ENCODE data around the gene GPR68.

The GPR68 gene, protein sequence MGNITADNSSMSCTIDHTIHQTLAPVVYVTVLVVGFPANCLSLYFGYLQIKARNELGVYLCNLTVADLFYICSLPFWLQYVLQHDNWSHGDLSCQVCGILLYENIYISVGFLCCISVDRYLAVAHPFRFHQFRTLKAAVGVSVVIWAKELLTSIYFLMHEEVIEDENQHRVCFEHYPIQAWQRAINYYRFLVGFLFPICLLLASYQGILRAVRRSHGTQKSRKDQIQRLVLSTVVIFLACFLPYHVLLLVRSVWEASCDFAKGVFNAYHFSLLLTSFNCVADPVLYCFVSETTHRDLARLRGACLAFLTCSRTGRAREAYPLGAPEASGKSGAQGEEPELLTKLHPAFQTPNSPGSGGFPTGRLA

DNA sequence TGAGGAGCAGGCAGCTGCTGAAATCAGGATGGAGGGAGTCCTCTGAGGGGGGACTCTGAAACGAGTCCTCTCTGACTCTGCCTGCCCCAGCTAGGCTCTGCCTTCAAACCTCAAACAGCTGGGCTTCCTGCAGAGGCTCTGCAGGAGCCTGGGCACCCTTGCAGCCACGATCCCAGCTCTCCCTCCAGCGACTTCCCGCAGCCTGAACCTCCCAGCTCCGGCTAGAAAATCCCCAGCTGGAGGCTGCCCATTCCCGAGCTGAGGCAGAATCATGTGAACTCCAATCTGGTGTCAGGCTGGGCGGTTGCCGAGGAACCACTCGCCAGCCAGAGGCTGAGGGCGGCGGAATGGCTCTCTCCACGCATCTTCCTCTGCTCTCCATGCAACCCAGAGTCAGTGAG lies at the start of gene GPR68:
Gene GPR68 (minus strand): TSS at position 204 of the 401 bp plus-strand sequence. CDS start 9,654 bp downstream, outside the sequence.
- no peak for FAIRE-seq

DNA sequence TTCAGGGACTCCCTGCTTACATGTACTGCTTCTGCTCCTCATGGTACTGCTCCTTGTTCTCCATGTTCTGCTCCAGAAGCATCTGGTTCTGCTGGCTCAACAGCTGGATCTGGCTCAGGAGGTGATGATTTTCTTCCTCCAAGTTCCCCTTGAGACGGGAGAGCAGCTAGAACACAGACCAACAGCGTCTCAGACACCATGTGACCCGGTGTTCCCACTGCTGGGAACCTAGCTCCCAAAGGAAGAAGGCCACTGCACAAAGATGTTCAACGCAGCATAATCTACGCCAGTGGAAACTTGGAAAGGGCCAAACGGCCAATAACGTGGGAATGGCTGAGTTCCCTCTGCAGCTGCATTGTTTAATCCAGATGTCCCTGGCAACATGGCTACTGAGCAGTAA lies 49.6 kb upstream of the GPR68 start:
- no peak for FAIRE-seq

DNA sequence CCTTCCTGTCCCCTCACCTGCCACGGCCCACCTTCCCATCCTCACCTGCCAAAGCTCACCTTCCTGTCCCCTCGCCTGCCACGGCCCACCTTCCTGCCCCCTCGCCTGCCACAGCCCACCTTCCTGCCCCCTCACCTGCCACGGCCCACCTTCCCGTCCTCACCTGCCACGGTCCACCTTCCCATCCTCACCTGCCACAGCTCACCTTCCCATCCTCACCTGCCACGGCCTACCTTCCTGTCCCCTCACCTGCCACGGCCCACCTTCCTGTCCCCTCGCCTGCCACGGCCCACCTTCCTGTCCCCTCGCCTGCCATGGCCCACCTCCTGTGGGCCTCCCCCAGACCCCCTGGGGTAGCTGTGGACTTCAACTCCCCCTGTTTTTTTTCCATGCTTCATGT lies 48.8 kb upstream of the GPR68 start:
- no peak for FAIRE-seq

DNA sequence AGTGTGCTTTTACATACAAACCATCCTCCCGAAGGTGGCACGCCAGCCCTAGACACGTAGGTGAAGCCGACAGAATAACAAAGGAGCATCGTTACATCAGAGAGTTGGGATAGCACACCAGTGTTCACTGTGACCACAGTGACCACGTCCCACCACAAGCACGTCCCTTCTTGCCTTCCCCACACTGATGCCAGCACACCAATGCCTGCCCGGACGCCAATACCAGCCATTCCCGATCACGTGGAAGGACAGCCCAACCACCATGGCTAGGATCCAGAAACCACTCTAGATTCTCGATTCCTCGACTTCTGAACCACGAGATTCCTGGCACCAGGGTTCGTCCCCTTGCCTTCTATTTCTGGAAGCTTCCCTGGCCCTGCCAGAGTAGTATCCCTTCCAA lies 48.0 kb upstream of the GPR68 start:
- no peak for FAIRE-seq

DNA sequence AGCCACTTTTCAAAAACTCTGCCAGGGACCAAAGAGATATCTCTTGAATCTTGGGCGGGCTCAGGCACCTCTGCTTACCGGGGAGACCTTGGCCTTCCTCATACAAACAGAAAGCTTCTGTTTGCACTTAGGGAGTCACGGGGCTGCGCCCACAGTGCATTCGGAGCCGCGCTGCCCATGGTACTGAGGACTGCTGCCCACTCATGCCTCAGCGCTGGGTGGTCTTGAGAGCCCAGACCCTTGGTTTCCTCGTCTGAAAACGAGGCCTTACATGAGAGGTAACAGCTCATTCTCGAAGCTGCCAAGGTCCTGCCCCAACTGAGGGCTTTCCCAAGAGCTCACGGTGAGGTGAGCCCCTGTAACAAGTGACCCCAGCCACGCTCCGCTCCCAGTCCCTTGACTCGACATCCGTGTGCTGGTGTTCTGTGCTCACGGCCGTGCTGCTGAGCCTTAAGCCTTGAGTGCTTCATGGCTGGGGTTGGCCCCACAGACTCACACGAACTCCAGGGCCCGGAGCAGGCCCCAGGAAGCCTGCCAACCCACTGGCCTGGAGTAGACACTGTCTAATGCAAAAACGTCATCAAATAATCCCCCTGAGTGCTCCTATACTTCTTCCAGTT lies 47.4 kb upstream of the GPR68 start:
- FAIRE-seq: no peak

DNA sequence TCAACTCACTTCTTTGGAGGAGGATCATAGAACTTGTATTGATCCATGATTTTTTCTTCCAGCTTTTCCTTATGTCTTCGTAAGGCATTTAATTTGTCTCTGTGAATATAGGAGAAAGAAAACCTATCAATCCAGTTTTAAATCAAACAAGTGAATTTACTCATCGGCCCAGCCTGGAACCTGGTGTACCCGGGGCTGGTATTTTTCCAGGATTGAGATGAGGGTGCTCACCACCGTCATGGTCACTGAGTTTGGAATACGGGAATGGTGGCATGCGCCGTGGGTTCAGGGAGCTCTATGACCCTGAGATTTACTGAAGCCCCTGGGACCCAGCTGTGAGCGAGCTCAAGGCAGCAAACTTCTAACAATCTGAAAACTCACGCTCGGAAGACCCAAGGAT lies 46.5 kb upstream of the GPR68 start:
- no peak for FAIRE-seq

DNA sequence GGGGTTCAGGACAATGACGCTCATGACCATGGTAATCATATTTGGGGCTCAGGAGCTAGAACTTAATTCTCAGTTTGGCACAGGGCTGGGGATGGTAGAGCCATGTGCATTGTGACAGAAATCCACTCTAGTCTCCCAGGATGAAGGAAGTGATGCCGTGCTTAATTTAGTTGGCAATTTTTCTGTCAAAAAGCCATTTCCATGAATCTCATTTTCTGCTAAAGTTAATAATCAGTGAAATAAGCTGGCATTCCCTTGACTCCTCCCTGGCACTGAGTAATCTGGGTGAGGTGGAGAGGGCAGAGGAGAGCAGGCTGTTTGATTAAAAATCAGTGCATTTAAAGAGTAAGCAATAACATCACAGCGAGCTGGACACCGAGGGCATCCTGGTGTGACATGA lies 45.0 kb upstream of the GPR68 start:
- FAIRE-seq: no peak

DNA sequence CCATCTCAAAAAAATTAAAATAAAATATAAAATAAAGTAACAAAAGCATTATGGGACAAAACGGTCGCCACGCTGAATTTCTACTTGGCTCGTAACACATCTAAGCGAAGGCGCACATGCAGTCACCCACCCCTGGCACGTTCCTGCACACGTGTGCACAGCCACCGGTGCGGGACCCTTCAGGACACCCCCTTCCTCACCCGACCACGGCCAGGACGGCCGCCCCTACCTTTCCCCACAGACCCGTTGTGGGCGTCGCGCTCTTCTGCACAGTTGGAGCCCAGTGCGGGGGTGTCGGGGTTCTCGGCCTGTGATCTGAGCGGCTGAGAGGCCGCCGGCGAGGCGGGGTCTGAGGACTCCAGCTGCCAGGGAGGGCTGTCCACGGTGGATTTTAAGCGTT lies 44.4 kb upstream of the GPR68 start:
- no peak for FAIRE-seq

DNA sequence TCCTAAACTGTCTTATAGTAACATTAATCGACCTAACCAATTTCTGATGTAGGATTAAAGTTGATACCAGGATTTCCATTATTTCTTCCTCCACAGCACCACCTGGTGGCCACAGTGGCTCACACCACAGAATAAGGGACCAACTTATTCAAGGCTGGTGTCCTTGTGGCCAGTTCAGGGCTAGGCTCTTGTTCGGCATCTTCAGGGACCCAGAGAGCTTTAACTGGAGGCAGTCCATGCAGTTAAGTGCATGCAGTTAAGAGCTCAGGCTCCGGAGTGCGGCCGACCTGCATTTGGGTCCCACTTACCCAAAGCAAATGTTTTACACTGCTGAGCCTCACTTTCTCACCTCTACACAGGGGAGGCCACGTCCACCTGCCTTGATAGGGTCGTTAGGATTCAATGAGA lies 42.0 kb upstream of the GPR68 start:
- FAIRE-seq: peak; percentile 83

DNA sequence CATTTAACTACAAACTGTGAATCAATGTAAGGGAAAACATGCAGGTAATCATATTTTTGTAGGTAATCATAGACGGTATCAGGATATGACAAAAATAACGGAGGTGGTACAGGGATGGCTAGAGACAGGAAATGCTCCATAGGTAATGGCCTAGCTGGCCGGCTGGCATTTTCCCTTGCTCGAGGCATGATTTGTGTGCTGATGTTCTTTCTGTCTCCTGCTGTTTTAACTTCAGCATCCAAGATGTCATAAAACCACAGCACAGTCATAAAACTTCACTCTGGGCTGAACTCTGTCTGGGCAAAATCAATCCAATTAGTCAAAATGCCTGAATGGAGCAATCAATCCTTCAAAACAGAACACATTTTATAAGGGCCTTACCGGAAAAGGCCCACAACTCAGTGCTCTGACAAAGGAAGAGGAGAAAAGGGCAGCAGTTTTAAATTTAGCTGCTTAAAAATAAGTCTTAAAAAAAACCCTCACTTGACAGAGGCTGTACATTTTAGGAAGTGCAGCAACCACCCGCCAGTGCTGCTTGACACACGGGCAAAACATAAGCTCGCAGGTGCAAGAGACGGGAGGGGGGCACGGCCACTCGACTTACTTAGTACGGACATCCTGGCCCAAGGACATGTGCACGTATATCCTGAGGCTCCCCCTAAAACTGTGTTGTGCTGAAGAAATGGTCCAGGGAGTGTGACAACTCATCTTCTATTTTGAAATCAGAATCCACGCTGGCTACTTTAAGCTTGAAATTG lies 40.5 kb upstream of the GPR68 start:
- no peak for FAIRE-seq

DNA sequence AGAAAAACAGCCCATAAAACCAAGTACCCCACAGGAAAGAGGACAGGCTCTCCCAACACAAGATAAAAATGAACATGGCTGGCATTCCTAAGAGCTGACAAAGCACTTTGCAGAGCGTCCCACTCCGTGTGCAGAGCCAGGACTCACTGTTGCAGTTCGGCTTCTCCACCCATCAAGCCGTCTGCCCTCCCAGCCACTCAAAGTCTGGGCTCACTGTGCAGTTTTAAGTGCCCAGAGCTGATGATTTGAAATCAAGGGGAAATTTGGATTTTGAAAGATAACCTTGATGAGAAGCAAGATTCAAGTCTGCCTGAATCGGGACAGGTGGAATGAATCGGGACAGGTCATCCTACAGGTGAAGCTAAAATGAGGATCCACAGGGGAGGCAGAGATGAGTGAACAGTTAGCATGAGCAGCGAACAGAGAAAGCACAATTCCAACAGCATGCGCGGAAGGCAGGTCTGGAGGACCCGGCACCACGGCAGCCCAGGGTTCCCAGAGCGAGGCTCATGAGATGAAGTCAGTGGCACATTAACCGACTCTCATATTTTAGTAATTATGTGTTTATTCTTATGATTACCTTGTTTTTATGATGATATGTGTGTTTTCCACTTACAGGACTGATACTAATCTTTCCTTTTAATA lies 39.8 kb upstream of the GPR68 start:
- FAIRE-seq: no peak

DNA sequence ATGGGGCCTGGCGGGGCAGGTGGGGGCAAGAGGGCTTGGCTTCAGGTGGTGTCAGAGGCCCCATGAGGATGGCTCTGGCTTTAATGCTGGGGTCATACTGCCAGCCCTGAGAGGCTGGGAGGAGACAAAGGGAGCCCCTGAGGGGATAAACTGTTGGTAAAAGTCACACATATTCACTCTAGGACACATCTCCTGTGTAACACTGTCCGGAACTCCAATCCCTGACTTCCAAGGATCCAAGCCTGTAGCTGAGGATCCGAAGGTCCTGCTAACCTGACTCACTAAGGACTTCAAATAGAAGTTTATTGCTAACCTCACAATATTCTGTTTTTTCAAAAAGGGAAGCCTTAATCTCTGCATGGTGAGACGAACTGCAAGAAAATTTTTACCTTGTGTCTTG lies 39.2 kb upstream of the GPR68 start:
- no peak for FAIRE-seq

DNA sequence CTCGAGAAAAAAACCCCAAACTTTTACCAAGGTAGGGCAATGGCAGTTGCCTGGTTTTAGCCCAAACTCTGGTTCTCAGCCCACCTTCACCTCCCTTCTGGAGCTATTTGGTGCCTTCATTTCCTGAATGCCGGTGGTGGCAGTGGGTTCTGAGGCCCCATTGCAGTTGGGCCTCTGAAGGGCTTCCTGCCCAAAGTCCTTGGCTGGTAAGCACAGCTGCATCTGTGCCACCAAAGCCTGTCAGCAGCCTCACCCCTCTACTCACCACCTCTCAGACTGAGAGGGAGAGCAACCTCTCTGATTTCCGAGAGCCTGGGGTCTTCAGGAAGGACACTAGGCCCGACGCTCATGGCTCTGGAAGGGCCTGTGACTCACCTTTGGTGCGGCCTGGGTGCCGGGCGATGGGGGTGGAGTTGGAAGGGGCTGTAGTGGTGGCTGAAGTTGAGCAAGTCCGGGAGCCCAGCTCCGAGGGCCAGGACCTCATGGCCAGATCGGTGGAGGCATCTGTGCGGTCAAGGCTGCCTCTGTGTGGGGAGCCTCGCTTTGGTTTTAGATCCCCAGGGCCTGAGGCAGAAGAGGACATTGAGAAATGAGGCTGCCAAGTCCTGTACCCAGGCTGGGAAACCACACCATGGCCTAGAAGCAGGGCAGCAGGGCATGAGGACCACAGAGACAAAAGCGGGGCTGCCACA lies 38.6 kb upstream of the GPR68 start:
- no peak for FAIRE-seq

DNA sequence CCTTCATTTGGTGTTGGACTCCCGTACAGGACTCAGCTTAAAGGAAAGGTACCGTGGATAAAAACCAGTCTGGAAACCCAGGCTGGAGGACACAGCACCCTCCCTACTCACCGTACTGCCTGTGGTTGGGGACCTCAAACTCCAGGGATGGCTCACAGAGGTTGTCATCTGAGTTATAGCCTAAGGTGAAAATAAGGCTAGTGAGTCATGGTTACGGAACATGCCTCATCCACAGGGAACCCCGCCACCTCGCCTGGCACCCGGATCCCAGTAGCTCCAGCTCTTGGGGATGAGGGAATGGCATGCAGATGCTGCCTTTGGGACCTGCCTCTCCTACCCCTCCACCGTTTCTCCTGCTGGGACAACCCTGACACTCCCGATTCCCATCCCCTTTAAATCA lies 36.8 kb upstream of the GPR68 start:
- no peak for FAIRE-seq

DNA sequence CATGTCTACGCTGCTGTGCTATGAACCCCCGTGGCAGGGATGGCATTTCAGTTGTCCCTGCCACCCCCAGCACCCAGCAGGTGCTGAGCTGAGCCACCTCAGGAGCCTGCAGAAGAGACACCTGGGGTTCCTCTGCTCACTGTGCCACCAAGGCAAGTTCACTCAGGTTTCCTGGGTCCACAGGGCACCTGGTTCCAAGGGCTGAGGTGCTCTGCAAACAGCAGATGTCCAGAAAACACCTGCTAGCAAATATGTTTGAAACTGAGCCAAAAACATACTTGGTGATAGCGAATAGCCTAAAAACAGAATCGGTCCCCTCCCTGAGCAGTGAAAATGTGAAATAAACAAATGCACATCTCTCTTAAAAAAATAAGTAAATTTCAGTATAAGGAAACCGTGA lies 35.6 kb upstream of the GPR68 start:
- FAIRE-seq: no peak

DNA sequence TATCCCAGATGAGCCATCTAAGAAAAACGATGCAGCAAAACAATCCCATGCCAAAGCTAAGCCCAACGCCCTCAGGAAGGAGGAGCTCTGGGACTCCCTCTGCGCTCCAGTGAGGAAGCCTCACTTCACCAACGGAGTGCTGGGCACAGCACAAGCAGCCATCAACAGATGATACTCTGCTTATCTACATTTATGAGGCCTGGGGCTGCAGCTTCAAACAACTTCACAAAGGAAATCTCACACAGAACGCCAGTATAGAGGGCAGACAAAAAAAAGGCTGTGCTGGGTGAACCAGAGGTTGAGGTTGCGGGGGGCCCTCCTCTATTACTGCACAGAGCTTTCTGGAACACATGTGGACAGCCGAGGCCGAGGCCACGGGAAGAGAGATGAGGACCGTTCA lies 34.9 kb upstream of the GPR68 start:
- no peak for FAIRE-seq

DNA sequence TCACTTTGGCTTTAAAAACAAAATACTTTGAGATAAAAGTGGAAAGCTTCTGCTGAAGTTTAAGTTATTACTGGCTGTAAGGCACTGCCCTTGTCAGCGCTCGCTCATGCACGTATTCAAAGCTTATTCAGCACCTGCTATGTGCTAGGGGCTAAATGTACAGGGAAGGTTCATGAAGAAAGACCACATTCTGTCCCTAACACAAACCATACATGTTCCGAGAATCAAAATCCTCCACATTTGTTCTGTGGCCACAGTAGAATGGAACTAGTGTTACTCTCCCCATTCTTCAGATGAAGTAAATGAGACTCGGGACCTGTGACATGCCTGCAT lies 33.8 kb upstream of the GPR68 start:
- FAIRE-seq: no peak

DNA sequence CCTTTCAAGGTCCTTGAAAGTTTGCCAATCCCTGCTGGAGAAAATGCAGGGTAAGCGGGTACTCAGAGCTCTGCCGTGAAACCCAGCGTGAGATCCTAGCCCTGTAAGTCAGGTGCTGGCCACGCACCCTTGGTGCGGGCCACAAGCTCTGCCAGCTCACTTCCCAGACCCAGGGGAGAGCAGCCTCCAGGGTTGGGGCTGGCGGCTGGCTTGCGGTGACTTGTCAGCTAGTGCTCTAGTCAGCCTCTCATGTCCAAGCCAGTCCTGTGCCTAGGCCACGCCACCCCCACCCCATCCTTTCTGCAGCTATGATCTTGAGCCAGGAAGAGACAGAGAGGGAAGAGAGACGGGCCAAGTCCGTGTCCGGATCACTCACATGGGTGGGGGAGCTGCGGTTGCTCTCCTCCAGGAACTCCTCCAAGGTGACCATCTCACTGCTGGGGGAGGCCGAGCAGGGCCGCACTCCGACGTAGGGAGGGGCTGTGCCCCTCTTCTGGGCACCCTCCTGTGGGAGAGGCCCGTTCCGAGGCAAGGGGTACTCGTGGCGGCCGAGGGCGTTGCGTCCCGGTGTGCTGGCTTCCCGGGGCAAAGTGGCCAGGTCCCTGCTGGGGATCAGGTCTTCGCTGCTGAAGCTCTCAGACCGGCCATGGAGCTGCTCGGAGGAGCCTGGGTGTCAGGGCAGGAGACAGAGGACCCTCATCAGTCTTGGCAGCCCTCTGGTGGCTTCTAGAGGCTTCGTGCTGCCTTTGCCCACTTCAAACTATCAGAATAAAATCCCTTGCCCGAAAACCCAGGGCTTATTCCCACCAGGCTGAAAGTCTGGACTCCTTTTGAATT lies 33.3 kb upstream of the GPR68 start:
- FAIRE-seq: no peak

DNA sequence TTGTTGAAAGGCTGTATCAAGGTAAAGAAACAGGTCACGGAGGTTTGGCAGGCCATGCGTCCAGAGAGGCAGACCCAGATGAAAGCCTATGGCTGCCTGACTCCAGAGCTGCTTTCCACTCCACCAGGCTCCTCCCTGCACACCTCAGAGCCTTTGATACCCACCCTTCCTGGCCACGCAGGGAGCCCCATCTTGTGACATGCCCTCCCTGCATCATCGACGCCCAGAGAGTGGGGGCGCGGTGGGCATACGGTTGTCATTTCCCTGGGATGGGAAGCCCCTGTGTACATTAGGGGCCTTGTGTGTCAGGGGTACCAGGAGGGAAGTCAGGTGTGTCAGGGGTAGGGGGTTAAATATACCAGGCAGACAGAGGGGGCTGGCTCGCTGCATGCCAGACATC lies 30.3 kb upstream of the GPR68 start:
- FAIRE-seq: no peak

DNA sequence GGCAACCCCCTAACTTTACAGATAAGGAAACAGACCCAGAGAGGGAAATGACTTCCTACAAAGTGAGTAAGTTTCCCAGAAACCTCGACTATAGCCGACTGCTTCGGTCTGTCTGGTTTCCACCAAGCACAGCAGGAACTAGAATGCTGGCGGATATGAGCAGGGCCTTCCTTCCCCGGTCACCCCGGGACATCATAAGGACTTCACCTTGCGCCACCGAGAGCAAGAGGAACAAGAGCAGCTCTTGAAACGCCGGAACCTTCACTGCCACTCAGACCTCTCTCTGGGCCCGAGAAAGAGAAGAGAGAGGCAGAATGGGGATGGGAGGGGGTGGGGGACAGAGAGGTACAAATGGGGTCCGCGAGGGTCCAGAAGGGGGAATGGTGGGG lies 29.4 kb upstream of the GPR68 start:
- no peak for FAIRE-seq

DNA sequence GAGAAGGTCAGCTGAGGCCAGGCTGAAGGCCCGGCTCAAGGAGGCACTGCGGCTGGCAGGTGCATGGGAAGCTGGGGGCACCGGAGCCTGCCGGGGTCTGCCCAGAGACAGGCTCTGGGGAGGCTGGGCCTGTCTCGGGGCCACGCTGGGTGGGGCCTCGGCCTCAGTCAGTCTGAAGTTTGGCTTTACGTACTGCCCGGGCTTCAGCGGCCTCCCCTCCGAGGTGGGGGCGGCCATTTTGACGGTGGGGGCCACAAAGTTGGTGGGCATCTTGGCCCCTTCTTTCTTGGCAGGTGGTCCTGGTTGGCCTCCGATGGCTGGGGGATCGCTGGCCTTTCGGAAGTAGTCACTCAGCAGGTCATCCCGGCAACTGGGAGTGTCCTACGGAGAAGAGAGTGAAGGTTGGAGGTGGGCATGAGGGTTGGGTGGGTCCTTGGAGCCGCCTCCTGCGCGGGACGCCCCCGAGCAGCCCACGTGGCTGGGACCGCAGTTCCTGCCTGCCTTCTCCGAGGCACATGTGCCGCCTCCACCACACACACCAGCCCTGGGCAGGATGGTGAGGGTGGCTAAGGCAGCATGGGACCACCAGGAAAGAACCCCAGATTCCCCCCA lies 28.9 kb upstream of the GPR68 start:
- FAIRE-seq: no peak

All from islet of Langerhans (tissue), 1 donor.